Activated CD4-positive, alpha-beta T cell treated with anti-CD3 and anti-CD28 coated beads for 4 hours (primary cell): ENCODE results near the gene FAM72B.
A peak's percentile ranks its signal among the peaks of the same experiment; 100 is the strongest.
"Not testable (repeated sequence)": the region's sequence is repeated elsewhere in the genome, so short reads cannot be mapped to it uniquely, and the experiment has no call there.

ENCODE experiments used
- DNase-seq, 2 donors: peaks; one replicate each; pipeline ENCODE4 v3.0.0-alpha.2; 2020

The FAM72B gene

DNA sequence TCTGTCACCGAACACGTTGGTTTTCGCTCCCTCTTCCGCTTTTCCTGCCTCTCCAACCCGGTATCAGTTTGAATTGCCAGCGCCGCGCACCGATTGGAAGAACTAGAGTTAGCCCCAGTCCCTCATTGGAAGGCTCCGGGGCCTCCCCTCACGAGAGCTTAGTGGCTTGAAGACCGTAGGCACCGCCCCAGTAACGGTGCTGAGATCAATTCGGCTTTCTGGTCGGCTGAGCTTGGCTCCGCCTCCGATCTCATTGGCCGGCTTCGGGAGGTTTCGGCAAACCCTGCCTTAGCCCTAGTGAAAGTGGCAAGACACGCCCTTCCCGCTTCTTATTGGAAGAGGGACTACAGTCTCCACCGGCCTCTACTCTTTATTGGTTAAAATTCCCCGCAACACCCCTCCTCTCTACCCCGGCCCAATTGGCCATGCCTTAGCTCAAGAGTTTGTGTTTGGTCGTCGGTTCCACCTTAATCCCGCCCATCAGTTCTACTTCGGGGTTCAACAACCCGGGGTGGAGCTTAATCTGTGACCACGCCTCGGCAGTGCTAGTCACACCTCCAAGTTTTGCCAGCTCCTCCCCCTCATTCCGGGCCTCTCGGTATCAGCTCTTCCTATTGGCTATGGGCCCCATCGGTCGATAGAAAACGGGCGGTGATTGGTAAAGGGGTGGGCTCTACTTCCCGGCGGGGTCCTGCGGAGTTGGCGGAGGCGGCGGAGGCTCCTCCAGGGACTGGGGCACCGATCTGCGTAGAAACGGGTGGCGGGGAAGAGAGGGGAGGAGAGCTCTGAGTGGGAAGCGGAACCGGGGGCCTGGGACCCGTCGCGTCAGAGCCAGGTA is at the start of gene FAM72B, which contains the start of gene SRGAP2C:
Gene FAM72B (minus strand): TSS at position 51 of the 838 bp plus-strand sequence. CDS start 851 bp downstream, outside the sequence.
Gene SRGAP2C (plus strand): TSS at position 686 of the 838 bp plus-strand sequence. CDS start 2,472 bp downstream, outside the sequence.
- peak; percentile 86 to 89 for DNase-seq

DNA sequence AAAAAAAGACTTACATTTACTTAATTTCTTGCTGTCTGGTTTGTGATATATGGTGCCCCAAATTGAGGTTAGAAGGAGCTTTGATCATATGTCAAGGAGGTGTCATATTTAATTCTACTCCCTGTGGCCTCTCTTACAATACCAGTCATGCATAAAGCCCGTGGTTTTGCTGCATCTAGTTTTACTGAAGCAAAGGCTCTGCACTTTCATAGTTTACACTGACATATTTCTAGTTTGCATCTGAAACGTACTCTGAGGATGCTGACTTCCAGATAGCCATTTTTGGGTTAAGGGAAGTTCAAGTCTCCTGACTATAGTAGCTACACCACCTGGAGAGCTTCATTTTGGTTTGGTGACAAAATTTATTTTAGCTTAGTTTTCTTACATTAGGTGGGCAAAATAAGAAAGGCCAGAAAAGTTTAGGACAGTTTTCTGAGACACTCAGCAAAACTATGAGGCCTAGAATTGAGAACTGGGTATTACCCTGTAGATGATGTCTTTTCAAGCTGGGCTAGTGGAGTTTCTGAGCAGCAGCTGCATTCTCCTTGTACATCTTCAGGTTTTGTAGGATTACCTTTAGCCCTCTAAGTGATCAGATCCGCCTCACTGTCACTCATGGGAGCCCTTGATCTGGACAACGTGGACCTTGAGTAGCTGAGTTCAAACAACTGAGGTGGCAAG is 48.4 kb upstream of the FAM72B start:
- DNase-seq: not testable (repeated sequence)

- not testable (repeated sequence) for DNase-seq
Observed at GRCh38 chr1:121230636-121231035, 46.5 kb upstream of the FAM72B start.

DNA sequence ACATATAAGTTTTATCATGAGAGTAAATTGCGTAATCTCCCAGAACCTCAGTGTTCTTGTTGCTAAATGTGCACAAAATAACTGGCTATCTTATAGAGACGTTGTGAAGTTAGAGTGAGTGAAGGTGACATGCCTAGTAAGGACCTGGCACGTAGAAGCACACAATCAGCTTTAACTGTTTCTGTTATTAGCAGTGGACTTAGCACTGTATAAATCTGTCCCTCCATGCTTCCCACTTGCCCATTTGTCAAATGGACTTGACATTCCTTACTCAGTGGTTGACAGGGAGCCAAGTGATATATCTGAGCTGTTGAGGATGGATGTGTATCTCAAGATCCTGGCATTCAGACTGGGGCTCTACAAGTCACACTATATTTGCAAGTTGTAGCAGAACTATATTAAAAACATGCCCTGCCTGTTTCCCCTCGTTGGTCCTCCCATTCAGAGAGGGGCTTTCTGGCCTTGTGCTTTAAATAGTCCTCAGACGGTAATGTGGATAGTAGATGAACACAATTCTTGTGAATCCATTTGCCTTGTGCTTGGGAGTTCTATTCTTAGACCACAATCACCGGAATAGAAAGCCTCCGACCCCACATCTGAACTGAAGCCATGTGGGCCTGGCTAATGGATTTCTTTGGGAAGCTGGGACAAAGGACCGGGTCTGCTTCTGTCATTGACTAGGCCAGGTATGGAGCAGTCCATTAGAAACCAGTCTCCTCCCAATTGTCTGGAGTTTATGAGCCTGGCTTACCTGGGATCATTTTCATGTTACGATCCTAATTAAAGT is 43.6 kb upstream of the FAM72B start:
- not testable (repeated sequence) for DNase-seq

- not testable (repeated sequence) for DNase-seq
Observed at GRCh38 chr1:121226925-121227324, 42.8 kb upstream of the FAM72B start.

GRCh38 chr1:121226295-121226904 is 42.3 kb upstream of the FAM72B start:
- DNase-seq: not testable (repeated sequence)

- not testable (repeated sequence) for DNase-seq
Observed at GRCh38 chr1:121224714-121225113, 40.6 kb upstream of the FAM72B start.

- DNase-seq: not testable (repeated sequence)
Observed at GRCh38 chr1:121221770-121222169, 37.6 kb upstream of the FAM72B start.

DNA sequence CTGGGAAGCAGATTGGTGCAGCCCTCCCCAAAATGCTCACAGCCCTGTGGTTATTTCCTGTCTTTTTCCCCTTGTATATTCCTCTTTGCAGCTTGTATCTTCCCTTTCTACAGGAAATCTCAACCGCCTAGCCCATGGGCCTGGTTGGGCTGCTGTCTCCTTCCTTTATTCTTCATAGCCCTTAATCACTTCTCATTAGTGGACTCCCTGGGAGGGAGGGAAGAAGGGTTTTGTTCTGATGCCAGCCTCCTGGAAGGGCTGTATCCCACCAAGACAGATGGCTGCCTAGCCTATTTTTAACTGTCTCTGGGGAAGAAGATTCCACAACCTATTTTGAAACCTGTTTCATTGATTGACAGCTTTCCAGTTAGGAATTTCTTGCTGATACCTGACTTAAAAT is 32.5 kb upstream of the FAM72B start:
- DNase-seq: not testable (repeated sequence)

- not testable (repeated sequence) for DNase-seq
Observed at GRCh38 chr1:121215699-121216417, 31.7 kb upstream of the FAM72B start.

DNA sequence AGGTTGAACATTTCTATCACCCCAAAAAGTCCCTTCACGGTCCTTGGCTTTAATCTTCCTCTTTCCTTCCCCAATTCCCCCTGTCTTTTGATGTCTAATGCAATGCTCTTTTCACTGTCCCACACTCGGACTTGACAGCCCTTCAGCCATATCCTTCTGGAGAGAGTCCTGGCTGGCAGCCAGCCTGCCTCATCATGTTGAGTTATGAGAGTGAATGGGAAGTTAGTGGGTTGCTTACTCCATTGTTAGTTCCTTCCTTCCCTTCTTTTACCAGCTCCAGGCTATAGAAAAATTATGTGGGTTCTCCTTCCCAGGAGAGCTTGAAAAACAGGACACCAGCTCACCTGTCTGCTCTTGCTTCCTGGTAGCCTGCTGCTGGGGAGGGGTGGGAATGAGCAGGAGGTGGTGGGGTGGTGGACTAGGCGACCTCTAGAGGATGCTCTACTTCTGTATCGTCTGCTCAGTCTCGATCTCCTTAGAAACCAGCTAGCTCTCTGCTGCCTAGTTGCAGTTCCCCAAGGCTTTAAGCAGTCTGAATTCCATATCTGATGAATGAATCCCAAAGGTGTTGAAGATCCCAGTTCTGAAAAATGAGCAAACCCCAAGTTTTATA is 30.5 kb upstream of the FAM72B start:
- not testable (repeated sequence) for DNase-seq

GRCh38 chr1:121213491-121213890 is 29.4 kb upstream of the FAM72B start:
- DNase-seq: not testable (repeated sequence)

DNA sequence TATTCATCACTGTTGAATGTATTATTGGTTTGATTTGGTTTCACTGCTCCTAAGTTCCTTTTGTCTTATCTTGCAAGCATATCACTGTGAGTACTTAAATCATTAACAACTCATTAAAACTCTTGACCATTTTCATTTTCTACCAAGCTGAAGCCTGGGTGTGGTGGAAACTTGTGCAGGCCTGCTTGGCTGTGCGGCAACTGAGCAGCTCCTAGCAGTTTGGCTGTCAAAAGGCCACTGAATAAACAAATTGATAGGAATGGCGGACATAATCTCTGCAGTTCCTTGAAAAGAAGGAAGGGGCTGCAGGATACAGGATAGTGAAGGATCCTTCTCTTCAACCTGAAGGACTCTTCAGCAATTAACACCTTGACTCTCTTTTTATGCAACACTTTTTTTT is 26.6 kb upstream of the FAM72B start:
- not testable (repeated sequence) for DNase-seq

DNA sequence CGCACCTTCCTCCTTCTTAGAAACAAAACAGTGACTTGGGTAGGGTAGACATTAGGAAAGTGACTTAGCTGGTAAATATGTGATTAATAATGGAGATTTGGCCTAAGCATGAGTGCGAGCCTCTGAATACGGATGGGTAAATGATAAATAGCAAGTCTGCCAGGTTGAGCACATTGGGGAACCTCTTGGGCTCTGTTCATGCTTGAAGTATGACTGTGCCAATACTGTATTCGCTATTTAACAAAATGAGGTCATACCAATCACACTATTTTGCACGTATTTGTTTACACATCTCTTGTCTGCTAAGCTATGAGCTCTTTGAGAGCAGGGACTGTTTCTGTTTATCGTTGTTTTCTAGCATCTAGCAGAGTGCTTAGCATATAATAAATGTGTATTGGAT is 24.2 kb upstream of the FAM72B start:
- DNase-seq: not testable (repeated sequence)

DNA sequence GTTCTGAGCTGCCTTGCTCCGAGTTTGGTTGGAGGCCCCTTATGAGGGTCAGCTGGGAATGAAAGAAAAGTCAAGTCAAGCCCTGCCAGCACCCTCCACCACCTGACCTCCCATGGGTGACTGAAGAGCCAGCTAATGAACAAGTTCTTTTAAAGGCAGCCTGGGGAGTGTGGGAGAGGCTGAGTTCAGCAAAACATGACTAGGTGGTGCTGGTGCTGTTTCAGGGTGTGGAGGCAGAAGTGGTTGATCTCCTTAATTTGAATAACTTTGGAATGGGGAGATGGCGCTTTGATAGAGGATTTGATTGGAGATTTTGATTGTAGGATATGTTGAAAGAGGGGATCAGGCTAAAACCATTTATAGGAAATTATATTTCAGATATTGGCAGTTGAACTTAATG is 23.2 kb upstream of the FAM72B start:
- DNase-seq: not testable (repeated sequence)

GRCh38 chr1:121205786-121206711 is 21.9 kb upstream of the FAM72B start:
- DNase-seq: not testable (repeated sequence)

DNA sequence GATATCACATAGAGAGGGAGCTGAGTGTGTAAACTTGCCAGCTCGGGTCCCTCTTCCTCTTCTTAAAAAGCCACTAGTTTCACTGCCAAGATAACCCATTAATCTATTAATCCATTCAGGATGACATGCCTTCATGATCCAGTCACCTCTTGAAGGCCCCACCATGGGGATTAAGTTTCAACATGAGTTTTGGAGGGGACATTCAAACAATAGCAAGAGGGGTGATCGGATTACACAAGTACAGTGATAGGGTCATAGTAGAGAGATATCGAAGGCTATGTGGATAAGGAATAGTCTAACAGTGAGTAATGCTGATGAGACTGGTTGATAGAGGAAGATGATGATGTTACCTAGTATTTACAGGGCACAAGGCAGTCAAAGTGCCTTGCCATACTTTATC is 18.8 kb upstream of the FAM72B start:
- not testable (repeated sequence) for DNase-seq

DNA sequence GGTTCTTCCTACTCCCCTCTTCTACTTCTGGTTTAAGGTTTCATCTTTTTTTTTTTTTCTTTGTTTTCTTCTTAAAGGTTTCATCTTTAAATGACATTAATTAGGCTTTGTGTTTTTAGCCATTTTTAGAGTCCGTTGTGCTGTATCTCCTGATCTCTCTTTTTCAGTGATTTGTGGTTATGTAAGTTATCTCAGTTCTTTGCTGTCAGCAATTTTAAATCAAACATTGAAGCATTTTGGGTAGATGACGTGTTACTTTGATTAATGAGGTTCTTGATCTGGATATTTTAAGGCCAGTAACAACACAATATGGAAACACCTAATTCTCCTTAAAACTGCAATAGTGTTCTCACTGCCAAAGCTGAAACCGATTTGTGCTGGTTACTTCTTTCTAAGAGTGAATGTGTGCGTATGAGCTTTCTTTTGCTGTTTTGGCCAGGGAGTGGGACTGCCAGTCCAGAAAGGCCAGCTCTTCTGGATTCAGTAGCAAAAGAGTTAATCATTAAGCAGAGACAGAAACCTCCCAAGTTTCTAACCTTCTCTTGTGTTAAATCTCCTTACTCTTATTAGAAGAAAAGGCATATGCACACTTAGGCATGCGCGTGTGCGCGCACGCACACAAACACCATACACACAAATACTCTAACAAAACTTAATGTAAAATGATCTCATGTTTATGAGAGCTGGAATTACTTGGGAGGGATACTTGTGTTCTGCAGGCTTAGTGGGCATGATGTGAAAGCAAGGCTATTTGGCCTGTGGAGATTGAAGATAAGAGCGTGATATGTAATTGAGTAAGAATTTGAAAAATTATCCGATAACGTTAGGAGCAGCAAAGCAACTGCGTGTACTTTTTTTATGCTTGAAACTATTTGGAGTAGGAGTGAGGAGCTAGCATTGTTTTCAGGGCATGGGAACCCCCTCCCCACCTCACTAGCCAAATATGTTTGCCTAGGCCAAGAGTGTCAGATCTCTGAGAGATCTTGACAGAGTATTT is 17.1 kb upstream of the FAM72B start:
- not testable (repeated sequence) for DNase-seq

DNA sequence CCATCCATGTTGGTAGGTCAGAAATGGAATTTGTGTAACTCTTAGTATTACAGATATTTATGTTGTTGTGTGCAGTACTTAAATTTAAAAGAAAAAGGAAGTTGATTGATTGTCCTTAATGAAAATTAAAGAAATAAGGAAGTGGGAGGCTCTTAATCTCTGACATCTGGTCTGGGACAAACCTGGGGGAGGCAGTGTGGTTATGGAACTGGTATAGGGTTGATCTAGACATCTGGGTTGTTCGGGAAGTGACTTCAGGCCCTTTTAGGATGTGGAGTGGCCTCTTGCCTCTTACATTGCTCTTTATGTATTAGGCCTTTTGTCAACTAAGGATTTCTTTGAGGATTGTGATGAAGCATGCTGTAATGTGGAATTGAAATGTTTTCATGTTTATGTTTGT is 16.1 kb upstream of the FAM72B start:
- not testable (repeated sequence) for DNase-seq
